K562 (cell line): ENCODE results near the gene WDR76. TPM values are rescaled to one million over a fixed set of nuclear protein-coding genes. Genes with fewer than 3 reads are reported as not detected.

Experiments used
- polyA plus RNA-seq, 8 experiments: library from polyadenylated mRNA; depleted of rRNA in 4 of 8; stranded (reverse) in 5 of 8; unstranded in 3 of 8; fragments of >200 nt; fragmentation: Nextera tagmentation in 2 of 8; fragmentation: Illumina TruSeq in 1 of 8; extraction: Ambion mirVana in 2 of 8; extraction: Trizol in 1 of 8; gene quantifications; 2 replicates each; pipeline versions ENCODE4 v1.2.1 to v1.2.3, GENCODE V29; 2011 to 2014; ENCODE audit warnings: inconsistent platforms in 1 of 8, missing spikeins in 1 of 8
- total RNA-seq, 7 experiments: library from RNA; depleted of rRNA in 6 of 7; stranded (reverse); fragments of >200 nt in 6 of 7; fragmentation: Illumina TruSeq in 2 of 7; extraction: Trizol in 2 of 7; gene quantifications; 2 replicates each; pipeline versions ENCODE4 v1.2.1 to v1.2.3, GENCODE V29; 2011 to 2021; ENCODE audit warnings: low replicate concordance in 1 of 7
- TF ChIP-seq, protein P1 (sequence below), 2 experiments: fragments of 450-650 bp; IDR thresholded peaks; 2 replicates each; pipeline ENCODE4 v1.6.1; 2016; ENCODE audit warnings: mild to moderate bottlenecking in 2 of 2, borderline replicate concordance in 1 of 2, low read depth in 1 of 2, moderate library complexity in 1 of 2

Gene WDR76
- total and polyA plus RNA-seq, 9 of the 15 experiments (the other 6 are each of a cell fraction or from before 2014, with no cell fraction given), result 9.8 to 69.5 (median 44.4) TPM

DNA sequence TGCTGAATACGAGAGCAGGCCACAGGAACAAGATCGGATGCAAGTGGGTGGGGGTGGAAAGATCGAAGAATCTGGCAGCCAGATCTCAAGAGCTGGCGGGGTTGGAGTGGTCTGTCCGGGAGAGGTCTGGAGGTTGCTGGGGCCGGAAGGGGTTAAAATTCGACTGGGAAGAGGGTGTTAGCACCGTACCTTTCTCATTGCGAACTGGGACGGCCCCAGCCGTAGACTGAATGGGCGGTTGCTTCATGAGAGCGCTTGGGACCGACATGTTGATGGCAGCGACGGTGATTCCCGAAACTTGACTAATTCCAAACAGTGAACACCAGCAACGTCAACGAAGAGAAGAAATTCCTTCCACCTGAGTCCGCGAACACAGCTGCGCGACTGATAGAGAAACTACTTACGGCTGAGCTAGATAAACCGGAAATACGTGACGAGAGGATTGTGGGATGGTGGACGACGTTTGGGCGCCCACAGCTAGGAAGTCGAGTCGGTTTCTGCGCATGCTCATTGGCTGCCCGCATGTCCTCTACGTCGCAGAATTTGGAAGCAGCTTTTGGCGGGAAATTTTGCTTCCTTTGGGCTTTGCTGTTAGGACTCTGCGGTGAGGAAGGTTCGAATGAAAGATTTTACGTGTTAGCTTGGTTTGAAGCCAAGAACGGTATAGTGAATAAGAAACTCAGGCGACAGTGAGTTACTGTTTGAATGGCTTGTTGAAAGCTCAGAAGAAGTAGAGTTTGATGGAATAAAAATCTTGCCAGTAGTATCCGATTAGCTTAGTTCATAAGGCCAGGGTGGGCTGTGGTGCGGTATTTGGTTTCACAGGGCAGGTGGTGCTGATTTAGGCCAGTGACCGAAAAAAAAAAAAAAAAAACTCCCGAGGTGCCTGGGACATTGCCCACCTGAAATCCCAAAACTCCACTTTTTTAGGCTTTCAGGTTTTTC is 2.2 kb upstream of the WDR76 start, which contains the start of gene MFAP1 (continued):
- TF ChIP-seq, protein P1, sequence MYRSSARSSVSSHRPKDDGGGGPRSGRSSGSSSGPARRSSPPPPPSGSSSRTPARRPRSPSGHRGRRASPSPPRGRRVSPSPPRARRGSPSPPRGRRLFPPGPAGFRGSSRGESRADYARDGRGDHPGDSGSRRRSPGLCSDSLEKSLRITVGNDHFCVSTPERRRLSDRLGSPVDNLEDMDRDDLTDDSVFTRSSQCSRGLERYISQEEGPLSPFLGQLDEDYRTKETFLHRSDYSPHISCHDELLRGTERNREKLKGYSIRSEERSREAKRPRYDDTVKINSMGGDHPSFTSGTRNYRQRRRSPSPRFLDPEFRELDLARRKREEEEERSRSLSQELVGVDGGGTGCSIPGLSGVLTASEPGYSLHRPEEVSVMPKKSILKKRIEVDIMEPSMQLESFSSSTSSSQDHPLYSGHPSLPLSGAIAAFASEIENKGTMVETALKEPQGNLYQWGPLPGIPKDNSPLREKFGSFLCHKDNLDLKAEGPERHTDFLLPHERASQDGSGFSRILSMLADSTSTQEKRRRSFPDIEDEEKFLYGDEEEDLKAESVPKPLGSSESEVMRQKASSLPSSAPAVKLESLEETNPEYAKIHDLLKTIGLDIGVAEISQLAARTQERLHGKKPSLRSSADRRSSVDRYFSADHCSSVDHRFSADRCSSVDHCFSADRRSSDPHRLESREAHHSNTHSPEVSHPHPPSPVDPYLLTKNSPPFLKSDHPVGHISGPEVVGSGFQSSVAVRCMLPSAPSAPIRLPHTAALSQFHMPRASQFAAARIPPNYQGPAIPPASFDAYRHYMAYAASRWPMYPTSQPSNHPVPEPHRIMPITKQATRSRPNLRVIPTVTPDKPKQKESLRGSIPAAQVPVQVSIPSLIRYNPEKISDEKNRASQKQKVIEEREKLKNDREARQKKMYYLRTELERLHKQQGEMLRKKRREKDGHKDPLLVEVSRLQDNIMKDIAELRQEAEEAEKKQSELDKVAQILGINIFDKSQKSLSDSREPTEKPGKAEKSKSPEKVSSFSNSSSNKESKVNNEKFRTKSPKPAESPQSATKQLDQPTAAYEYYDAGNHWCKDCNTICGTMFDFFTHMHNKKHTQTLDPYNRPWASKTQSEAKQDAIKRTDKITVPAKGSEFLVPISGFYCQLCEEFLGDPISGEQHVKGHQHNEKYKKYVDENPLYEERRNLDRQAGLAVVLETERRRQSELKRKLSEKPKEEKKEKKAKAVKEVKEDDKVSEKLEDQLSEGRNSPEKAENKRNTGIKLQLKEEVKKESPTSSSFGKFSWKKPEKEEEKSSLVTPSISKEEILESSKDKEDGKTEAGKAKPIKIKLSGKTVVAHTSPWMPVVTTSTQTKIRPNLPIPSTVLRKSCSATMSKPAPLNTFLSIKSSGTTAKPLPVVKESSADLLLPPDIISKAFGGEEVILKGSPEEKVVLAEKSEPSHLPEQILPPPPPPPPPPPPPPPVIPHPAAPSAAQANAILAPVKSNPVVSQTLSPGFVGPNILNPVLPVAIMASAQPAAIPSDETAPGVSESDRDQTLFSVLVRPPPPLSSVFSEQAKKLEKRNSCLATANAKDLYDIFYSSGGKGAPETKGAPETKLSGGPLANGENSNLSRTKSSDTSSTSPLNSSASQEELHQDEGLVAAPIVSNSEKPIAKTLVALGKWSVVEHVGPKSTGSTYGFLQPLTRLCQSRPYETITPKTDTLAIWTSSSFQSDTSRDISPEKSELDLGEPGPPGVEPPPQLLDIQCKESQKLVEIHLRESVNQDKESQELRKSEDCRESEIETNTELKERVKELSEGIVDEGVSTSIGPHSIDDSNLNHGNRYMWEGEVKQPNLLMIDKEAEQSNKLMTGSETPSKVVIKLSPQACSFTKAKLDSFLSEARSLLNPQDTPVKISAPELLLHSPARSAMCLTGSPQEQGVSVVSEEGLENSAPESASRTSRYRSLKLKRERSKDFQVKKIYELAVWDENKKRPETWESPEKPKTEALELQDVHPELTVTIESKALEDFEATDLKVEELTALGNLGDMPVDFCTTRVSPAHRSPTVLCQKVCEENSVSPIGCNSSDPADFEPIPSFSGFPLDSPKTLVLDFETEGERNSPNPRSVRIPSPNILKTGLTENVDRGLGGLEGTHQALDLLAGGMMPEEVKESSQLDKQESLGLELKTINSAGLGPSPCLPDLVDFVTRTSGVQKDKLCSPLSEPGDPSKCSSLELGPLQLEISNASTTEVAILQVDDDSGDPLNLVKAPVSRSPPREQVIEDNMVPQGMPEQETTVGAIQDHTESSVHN (IDR thresholded peaks at IDR 0.05; ENCODE audit: borderline replicate concordance in 1 of 2, low read depth in 1 of 2), result peak in 1 of 2 experiments; percentile 47; a peak in 1 of 4 replicates
